GM21390 (cell line): ENCODE data around the gene EPAS1.

Experiments
- ATAC-seq: cut with Tn5 transposase; IDR thresholded peaks from one replicate; pipeline ENCODE4 v1.9.1; 2021; ENCODE audit not compliant: unreplicated experiment

EPAS1 gene

GRCh38 chr2:46337208-46337994 lies 40.2 kb downstream of the EPAS1 start:
- ATAC-seq, result no peak

DNA sequence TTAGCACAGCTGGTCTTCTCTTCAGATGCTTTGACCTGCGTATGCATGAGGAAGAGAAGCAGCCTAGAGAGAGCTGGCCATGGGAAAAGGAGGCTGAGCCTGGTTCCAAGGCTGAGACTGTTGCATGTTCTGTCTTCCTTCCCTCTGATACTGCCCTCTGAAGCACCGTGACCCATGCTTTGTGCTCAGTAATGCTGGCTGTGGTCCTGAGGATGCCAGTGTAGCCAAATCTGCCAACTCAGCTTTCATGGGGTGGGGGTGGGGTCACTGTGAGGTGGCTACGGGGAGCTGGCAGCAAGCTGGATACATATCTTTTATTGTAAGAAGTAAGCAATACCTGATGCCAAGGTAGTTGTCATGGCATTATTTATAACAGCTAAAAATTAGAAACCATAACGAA lies 41.5 kb downstream of the EPAS1 start:
- ATAC-seq, result no peak

- ATAC-seq, result no peak
Observed at GRCh38 chr2:46339200-46339599, 42.0 kb downstream of the EPAS1 start.

- no peak for ATAC-seq
Observed at GRCh38 chr2:46339676-46340459, 42.7 kb downstream of the EPAS1 start.

- no peak for ATAC-seq
Observed at GRCh38 chr2:46340740-46341420, 43.7 kb downstream of the EPAS1 start.

DNA sequence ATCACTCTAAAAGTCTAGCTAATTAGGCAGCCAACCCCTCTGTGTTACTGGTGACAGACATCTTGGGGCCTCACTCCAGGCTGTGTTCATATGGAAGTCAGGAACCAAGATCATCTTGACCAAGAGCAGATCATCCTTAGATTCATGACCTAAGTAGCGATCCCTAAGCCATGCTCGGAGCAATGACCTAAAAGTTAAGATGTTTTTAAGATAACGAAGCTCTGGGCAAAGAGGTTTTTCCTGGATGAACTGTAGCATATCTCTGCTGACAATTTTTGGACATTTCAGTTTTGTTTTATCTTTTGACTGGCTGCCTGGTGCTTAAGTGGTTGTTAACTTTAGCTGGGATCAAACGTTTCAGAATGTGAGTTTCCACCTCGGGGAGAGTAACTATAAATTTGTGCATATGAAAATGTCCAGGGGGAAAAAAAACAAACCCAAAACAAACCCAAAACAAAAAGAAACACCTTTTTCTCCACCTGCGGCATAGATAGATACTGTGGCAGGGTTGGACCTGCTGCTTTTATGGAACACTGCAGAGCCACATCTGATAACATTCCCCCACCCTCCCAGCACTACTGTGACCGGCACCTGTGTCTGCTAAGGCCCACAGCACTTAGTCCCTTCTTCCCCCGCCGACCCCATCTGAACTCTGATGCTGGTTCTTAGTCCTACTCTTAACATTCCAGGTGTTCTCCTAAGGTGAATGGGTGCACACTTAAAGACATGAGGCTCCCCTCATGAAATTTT lies 45.5 kb downstream of the EPAS1 start:
- no peak for ATAC-seq

DNA sequence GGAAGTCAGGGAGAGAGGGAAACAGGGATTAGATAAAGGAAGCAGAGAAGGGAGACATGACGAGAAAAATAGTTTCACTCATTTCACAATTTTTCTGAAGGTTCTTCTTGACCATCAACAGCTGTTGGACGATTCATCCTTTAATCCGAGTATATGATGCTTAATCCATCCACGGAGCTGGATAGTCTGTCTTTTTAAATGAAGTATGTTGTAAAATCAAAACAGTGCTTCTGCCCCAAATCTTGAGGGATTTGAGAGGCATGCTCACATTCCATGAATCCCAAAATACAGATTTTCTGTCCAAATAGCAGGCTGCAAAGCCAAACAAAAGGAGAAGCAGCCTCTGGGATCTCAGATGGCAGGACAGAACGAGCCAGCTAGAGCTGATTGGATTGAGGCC lies 47.5 kb downstream of the EPAS1 start:
- ATAC-seq, result no peak

- ATAC-seq, result no peak
Observed at GRCh38 chr2:46345775-46346174, 48.6 kb downstream of the EPAS1 start.

DNA sequence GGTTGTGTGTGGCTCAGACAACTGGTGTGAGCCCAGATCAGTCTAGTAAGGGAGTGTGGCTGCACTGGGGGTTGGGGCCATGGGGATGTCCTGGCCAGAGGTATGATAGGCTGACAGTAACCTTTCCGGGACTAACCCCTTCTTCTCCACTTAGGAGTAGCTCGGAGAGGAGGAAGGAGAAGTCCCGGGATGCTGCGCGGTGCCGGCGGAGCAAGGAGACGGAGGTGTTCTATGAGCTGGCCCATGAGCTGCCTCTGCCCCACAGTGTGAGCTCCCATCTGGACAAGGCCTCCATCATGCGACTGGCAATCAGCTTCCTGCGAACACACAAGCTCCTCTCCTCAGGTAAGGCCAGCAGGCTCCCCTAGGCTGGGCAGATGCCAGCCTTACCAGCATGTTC lies 49.5 kb downstream of the EPAS1 start:
- ATAC-seq, result no peak

DNA sequence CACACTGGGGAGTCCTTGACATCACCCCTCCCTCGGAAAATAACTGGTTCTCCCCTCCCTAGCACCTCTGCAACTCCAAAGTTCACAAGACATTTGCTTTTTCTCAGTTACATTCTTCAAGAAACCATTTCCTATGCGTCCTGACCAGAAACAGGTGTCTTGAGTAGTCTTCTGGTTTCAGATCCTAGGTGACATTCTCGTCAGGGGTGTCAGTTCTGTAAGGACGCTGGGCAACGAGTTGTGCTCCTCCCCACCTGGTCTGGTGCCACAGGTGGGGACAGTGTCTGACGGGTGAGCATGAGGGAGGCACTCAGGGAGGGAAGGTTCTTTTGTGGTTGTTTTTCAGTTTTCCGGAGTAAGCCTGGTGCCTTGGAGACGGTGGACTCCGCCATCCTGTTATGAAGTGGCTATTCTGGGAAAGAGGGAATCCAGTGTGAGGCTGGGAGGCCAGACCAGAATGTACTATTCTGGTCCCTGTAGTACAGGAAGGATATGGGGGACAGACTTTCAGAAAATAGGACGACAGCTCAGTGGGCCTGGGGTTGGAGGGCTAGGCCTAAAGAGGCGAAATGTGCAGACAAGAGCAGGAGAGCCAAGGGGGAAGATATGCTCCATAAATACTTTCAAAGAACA lies 50.6 kb downstream of the EPAS1 start:
- ATAC-seq, result no peak

GRCh38 chr2:46349115-46349547 lies 51.9 kb downstream of the EPAS1 start:
- ATAC-seq, result no peak

- ATAC-seq, result no peak
Observed at GRCh38 chr2:46350029-46350689, 53.0 kb downstream of the EPAS1 start.

DNA sequence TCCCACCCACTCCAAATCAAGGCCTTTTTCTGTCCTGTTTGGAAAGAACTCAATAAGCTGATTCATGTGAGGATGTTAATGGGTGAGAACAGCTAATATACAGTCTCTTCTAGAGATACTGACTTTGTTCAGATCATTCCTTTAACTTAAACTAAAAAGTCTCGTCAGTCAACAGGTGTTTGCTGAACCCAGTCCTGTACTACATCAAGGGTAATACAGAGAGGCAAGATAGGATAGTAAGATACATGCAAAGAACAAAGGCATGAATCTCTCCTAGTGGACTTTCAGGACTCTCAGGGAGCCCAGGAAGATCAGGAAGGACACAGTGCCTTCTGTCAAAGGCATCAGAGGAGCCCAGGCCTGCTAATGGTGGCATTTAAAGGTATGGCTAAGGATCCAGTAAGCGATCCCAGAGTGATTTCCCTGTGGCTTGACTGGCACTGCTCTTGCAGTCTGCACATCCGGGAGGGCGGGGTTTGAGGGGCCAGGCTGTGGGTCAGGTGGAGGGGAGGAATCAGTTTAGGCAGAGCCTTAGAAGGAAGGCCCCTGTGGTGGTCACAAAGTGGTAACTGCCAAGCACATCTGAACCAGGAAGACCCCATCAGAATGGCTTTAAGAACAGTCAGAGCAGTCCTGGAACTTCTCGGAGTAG lies 54.0 kb downstream of the EPAS1 start:
- no peak for ATAC-seq

- ATAC-seq, result no peak
Observed at GRCh38 chr2:46351750-46352138, 54.5 kb downstream of the EPAS1 start.

DNA sequence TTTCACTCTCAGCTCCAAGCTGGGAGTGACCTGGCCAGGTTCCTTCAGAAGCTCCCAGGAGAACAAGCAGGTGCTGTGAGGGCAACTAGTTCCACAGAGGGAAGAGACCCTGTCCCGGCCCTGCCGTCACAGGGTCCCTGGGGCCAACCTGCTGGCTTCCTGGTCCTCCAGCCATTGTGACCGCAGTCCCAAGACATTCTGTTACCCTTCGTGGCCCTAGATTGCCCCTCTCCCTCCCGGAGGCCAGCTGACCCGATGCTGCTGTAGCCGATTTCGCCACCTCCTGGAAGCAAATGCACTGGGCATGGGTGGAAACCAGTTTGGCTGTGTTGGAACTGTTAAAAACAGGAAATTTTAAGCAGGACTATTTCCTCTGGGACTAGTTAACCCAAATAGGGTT lies 55.4 kb downstream of the EPAS1 start:
- ATAC-seq, result no peak

DNA sequence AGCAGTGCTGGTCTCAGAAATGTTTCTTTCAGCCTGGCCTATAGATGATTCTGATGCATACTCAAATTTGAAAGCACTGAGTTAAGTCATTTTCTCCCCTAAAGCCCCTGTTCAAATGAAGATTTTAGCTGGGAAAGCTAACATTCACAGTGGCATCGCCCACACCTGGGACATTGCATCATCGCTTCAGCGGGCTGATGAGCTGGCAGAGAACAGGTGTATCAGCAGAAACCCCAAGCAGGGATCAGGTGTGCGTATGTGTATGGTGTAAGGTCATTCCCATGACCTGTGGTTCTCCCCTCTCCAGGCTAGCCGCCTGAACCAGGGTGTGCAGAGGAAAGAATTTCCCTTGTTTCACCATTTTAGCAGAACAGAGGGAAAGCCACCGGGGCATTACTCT lies 56.3 kb downstream of the EPAS1 start:
- ATAC-seq, result no peak

- no peak for ATAC-seq
Observed at GRCh38 chr2:46355756-46356155, 58.5 kb downstream of the EPAS1 start.

GRCh38 chr2:46356991-46357390 lies 59.8 kb downstream of the EPAS1 start:
- no peak for ATAC-seq

DNA sequence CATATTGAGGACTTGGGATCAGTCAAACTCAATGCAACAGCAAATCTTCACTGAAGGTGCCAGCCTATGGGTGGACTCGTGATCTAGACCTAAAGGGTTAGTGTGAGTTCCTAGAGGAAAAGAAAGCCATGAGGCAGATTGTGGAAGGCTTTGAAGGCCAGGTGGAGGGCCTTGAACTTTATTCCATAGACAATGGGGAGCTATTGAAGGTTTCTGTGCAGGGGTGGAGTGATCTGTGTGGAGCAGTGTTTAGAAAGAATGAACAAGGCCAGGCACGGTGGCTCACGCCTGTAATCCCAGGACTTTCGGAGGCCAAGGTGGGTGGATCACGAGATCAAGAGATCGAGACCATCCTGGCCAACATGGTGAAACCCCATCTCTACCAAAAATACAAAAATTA lies 61.5 kb downstream of the EPAS1 start:
- no peak for ATAC-seq

GRCh38 chr2:46360303-46360702 lies 63.1 kb downstream of the EPAS1 start:
- ATAC-seq, result no peak
